GM10248 (cell line): ENCODE results near the gene EEFSEC.

Experiments used
- CTCF ChIA-PET: fragments of 300-600 bp; sonication (Branson Sonifier 250); formaldehyde crosslinking; extraction: SDS; loops from one replicate; lab custom pipeline; 2021; ENCODE audit warnings: antibody characterized with exemption; lab: Yijun Ruan, JAX
- POLR2A ChIA-PET: fragments of 350-650 bp; sonication (Branson Sonifier 250); formaldehyde crosslinking; extraction: SDS; loops from one replicate; lab custom pipeline; 2020; ENCODE audit warnings: antibody characterized with exemption; lab: Yijun Ruan, JAX
- DNase-seq: peaks from one replicate; pipeline ENCODE4 v3.0.0; 2012; ENCODE audit errors: extremely low spot score
- TF ChIP-seq, protein P1 (sequence below): IDR thresholded peaks from 2 replicates; pipeline ENCODE4 v1.5.1; 2012; ENCODE audit warnings: mild to moderate bottlenecking, low read depth; ENCODE audit errors: extremely low read depth, missing control alignments, control extremely low read depth

The EEFSEC gene

DNA sequence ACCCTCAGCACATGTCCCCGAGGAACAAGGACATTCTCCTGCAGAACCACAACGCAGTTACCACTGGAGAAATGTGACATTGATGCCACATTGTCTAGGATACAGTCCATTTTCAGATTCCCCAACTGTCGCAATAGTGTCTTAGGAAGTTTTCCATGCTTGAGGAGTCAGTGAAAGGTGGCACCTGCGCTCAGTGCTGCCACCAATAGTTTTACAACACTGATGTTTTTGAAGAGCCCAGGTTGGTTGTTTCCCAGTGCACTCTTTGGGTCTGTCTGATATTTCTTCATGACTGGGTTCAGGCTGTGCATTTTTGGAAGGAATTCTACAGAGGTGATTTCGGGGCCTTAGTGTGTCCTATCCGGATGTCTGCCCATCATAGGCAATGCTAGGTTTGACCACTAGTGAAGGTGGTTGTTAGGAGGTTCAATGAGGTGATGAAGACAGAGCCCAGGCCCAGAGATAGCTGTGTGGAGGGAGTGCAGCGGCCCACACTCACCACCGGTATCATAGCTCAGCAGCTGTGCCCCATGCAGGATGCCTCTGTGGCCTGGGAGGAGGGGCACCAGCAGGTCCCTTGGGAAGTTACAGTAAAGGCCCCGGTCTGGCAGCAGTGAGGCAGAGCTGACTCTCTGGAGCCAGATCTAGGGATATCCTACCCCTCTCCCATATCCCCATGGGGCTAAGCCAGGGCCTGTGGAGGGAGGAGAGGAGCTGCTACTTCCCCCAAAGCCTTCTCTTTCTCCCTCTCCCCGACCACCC, 216.8 kb downstream of the EEFSEC start:
- POLR2A ChIA-PET, result no interaction called here
- no peak for DNase-seq
- TF ChIP-seq, protein P1, sequence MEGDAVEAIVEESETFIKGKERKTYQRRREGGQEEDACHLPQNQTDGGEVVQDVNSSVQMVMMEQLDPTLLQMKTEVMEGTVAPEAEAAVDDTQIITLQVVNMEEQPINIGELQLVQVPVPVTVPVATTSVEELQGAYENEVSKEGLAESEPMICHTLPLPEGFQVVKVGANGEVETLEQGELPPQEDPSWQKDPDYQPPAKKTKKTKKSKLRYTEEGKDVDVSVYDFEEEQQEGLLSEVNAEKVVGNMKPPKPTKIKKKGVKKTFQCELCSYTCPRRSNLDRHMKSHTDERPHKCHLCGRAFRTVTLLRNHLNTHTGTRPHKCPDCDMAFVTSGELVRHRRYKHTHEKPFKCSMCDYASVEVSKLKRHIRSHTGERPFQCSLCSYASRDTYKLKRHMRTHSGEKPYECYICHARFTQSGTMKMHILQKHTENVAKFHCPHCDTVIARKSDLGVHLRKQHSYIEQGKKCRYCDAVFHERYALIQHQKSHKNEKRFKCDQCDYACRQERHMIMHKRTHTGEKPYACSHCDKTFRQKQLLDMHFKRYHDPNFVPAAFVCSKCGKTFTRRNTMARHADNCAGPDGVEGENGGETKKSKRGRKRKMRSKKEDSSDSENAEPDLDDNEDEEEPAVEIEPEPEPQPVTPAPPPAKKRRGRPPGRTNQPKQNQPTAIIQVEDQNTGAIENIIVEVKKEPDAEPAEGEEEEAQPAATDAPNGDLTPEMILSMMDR, result no peak
- CTCF ChIA-PET, result interaction anchor here (0.7 to 1.2 kb wide), 3 partner anchors 11 to 275 kb away, joined by 3 read pairs; no protein-coding TSS in a partner anchor

DNA sequence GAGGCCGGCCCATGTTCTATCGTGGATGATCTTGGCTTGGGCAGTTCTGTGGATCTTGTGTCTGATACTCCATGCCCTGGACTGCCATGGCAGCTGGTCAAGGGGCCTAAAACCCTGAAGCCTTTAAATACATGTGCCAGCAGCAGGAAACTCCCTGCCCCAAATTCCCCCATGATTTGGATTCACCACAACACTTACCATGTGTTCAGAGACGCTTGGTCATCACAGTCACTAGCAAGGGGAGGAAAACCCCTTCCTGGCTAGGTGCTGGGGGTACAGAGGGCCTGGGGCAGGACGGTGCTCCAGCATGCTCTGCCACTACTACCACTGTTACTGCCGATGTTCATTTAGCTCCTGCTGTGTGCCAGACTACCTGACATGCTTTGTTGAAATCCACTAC, 219.0 kb downstream of the EEFSEC start:
- CTCF ChIA-PET, result interaction anchor here (1.6 kb wide), 1 partner anchor 24 kb away, joined by 3 read pairs; no protein-coding TSS in a partner anchor
- peak; percentile 57 for DNase-seq
- TF ChIP-seq, protein P1, result no peak
- POLR2A ChIA-PET, result no interaction called here

DNA sequence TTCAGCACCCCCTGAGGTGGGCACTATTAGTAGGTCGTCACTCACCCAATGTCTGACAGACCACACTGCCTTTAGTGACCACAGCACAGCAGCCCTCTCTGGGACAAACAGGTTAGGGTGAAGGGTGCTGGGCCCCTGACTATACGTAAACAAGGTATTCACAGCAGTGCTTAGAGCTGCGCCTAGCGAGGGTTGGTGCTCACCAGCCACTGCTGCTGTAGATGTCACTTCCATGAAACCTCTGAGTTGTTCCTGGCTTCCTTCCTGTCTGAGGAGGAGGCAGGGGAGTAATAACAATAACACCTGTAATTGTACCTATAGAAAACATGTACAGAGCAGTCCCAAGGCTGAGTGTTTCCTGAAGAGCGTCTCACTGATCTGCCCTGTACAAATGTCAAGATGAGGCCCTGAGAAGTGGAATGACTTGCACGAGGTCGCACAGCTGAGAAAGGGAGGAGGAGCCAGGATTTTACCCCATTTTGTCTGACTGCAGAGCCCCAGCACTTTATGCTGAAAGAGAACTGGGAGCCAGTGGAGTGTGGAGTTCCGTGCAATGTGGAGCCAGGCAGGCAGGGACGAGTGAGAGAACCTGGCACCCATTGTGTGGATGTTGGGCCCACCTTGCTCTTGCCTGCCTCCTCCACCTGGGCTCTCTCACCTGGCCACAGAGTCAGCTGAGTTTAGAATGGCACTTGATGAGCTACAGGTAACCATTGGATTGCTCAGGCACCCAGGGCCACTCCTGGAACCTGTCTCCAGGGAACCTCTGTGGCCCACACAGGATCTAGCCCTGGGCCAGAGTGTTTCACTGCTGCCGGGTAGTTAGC, 219.6 kb downstream of the EEFSEC start:
- CTCF ChIA-PET, result interaction anchor here (1.6 kb wide), 1 partner anchor 24 kb away, joined by 3 read pairs; no protein-coding TSS in a partner anchor
- TF ChIP-seq, protein P1, result no peak
- no peak for DNase-seq
- POLR2A ChIA-PET, result no interaction called here

DNA sequence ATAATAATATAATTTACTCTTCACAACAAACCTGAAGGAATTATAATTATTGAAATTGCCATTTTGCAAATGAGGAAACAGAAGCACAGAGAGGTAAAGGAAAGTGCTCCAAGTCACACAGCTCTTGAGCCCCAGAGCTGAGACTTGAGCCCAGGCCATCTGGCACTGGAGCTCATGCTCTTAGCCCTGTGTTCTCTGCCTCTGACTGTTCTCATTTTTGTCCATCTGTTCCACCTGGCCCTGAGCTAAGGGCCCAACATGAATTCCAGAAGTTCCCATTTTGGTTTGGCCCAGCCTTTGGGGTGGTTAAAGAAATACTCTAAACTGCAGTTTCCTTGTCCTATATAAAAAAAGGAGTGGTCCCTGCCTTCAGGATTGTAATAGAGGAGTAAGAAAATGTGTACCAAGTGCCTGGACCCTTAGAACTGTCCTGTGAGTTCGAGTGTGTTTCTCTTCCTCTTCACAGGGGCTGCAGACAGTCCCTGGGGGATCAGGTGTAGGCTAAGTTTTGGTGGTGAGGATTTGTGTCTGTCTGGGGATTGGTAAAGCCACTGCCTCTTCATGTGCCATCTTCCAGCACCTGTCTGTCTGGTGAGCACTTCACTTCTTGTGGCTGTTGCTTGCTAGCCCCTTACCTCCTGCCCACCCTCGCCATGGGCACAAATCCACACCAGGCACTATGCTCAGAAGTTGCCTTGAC, 221.6 kb downstream of the EEFSEC start:
- ChIA-PET CTCF (no interaction called here), POLR2A (no interaction called here)
- DNase-seq, result peak; percentile 46
- TF ChIP-seq, protein P1, result no peak

DNA sequence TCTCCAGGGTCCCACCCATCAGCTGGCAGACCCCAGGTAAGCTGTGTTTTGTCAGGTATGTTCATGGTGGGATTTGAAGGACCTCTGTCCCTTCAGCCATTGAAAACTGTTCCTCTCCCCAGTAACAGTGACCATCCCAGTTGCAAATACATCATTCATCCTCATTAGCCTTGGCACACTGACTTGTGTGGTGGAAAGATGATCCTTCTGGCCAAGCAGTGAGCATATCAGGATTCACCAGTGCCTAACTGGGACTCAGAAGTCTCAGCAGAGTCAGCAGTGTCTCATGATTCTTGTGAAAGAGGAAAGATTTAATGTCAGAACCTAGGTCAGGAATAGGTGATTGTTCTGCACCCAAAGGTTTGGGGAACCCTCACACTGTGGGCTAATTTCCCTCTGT, 223.2 kb downstream of the EEFSEC start:
- no peak for DNase-seq
- ChIA-PET POLR2A (no interaction called here), CTCF (no interaction called here)
- TF ChIP-seq, protein P1, result no peak
